ENCODE measurements around the gene TPPP2. TPM values are rescaled to one million over a fixed set of nuclear protein-coding genes. Genes with fewer than 3 reads are reported as not detected.
A peak's percentile ranks its signal among the peaks of the same experiment; 100 is the strongest.

The TPPP2 gene
- total RNA-seq, 4 donors from 2014 or later: 0.22 to 2.3 (median 1.1) TPM

- intact Hi-C loops (cut with DNase I; ENCODE audit: low total_unique reads) (no loop called here), in situ Hi-C loops (cut with MboI; ENCODE audit: low sequenced_read_pairs in 4 of 4) (loop anchor here (10.0 kb wide), 2 partner anchors 77 to 87 kb away; partner anchors contain the start of genes TMEM253 (in 2 of the 4) and ZNF219 (in 2 of the 4))
- H3K27me3 ChIP-seq: no peaks in the 10 kb centered on the region
- TF ChIP-seq POLR2A (IDR thresholded peaks at IDR 0.05): no peak
- no peak for TF ChIP-seq CTCF (IDR thresholded peaks at IDR 0.05 in 4 of 5, conservative IDR thresholded peaks at IDR 0.05 in 1 of 5)
- peak overlapping the region; percentile 97 to 100 (median 100) for H3K27ac ChIP-seq
- peaks cover 0 to 72% of the 10 kb centered on the region in 2 donors for H3K36me3 ChIP-seq
- DNase-seq (peak in 1 of 2 donors; percentile 50), ATAC-seq (no peak)
- H3K4me1 ChIP-seq: peaks cover 76 to 92% of the 10 kb centered on the region in 2 donors
- no peak overlapping the region for H3K4me3 ChIP-seq
- no peaks in the 10 kb centered on the region for H3K9me3 ChIP-seq
These were observed 11.7 kb upstream of the TPPP2 start for GRCh38 chr14:21018286-21018685.

- H3K36me3 ChIP-seq: peaks cover 0 to 74% of the 10 kb centered on the region in 2 donors
- intact Hi-C loops (cut with DNase I; ENCODE audit: low total_unique reads) (no loop called here), in situ Hi-C loops (cut with MboI; ENCODE audit: low sequenced_read_pairs in 4 of 4) (loop anchor here (10.0 kb wide), 2 partner anchors 76 to 86 kb away; partner anchors contain the start of genes TMEM253 (in 2 of the 4) and ZNF219 (in 2 of the 4))
- peaks cover 81 to 96% of the 10 kb centered on the region in 2 donors for H3K4me1 ChIP-seq
- no peaks in the 10 kb centered on the region for H3K9me3 ChIP-seq
- TF ChIP-seq CTCF (IDR thresholded peaks at IDR 0.05 in 4 of 5, conservative IDR thresholded peaks at IDR 0.05 in 1 of 5) (no peak), POLR2A (IDR thresholded peaks at IDR 0.05) (no peak)
- DNase-seq (no peak), ATAC-seq (no peak)
- H3K27ac ChIP-seq: peak overlapping the region; percentile 97 to 100 (median 100)
- no peak overlapping the region for H3K4me3 ChIP-seq
- no peaks in the 10 kb centered on the region for H3K27me3 ChIP-seq
These were observed 11.2 kb upstream of the TPPP2 start for GRCh38 chr14:21018781-21019180.

GRCh38 chr14:21019366-21019765 is 10.7 kb upstream of the TPPP2 start:
- intact Hi-C loops (cut with DNase I; ENCODE audit: low total_unique reads): no loop called here
- DNase-seq: no peak
- TF ChIP-seq CTCF (IDR thresholded peaks at IDR 0.05 in 4 of 5, conservative IDR thresholded peaks at IDR 0.05 in 1 of 5) (no peak), POLR2A (IDR thresholded peaks at IDR 0.05) (no peak)
- H3K4me3 ChIP-seq: peak overlapping the region in 1 of 4 donors; percentile 16
- ATAC-seq: no peak
- H3K9me3 ChIP-seq: no peaks in the 10 kb centered on the region
- peaks cover 0 to 74% of the 10 kb centered on the region in 2 donors for H3K36me3 ChIP-seq
- peak overlapping the region; percentile 97 to 100 (median 100) for H3K27ac ChIP-seq
- peaks cover 87 to 95% of the 10 kb centered on the region in 2 donors for H3K4me1 ChIP-seq
- in situ Hi-C loops (cut with MboI; ENCODE audit: low sequenced_read_pairs in 4 of 4): loop anchor here (10.0 kb wide), 2 partner anchors 75 to 85 kb away; partner anchors contain the start of genes TMEM253 (in 2 of the 4) and ZNF219 (in 2 of the 4)
- H3K27me3 ChIP-seq: no peaks in the 10 kb centered on the region

GRCh38 chr14:21020977-21021545 is 9.0 kb upstream of the TPPP2 start:
- ATAC-seq (no peak), DNase-seq (no peak)
- intact Hi-C loops (cut with DNase I; ENCODE audit: low total_unique reads): no loop called here
- TF ChIP-seq POLR2A (IDR thresholded peaks at IDR 0.05) (no peak), CTCF (IDR thresholded peaks at IDR 0.05 in 4 of 5, conservative IDR thresholded peaks at IDR 0.05 in 1 of 5) (no peak)
- H3K27ac ChIP-seq: peak overlapping the region; percentile 97 to 100 (median 100)
- peaks cover 77 to 81% of the 10 kb centered on the region in 2 donors for H3K4me1 ChIP-seq
- in situ Hi-C loops (cut with MboI; ENCODE audit: low sequenced_read_pairs in 4 of 4): no loop called here
- no peaks in the 10 kb centered on the region for H3K9me3 ChIP-seq
- peak overlapping the region in 3 of 4 donors; percentile 99 for H3K4me3 ChIP-seq
- H3K27me3 ChIP-seq: no peaks in the 10 kb centered on the region
- H3K36me3 ChIP-seq: peaks cover 0 to 74% of the 10 kb centered on the region in 2 donors

All from gastrocnemius medialis (tissue), 4 donors.